ENCODE data around the gene CHST10. TPM values are rescaled to one million over a fixed set of nuclear protein-coding genes. Genes with fewer than 3 reads are reported as not detected.

The CHST10 gene
- total RNA-seq, 4 donors from 2014 or later, result 1.7 to 5.6 (median 2.4) TPM

- TF ChIP-seq CTCF (IDR thresholded peaks at IDR 0.05; ENCODE audit: low read depth), result no peak
Observed at GRCh38 chr2:100399714-100400113, 17.8 kb downstream of the CHST10 start.

GRCh38 chr2:100397976-100398375 lies 19.5 kb downstream of the CHST10 start:
- TF ChIP-seq CTCF (IDR thresholded peaks at IDR 0.05; ENCODE audit: low read depth), result no peak

GRCh38 chr2:100397118-100397860 lies 20.2 kb downstream of the CHST10 start:
- TF ChIP-seq CTCF (IDR thresholded peaks at IDR 0.05; ENCODE audit: low read depth), result no peak

- no peak for TF ChIP-seq CTCF (IDR thresholded peaks at IDR 0.05; ENCODE audit: low read depth)
Observed at GRCh38 chr2:100396483-100396882, 21.0 kb downstream of the CHST10 start.

GRCh38 chr2:100395532-100396350 lies 21.7 kb downstream of the CHST10 start:
- TF ChIP-seq CTCF (IDR thresholded peaks at IDR 0.05; ENCODE audit: low read depth), result no peak

GRCh38 chr2:100394111-100394641 lies 23.3 kb downstream of the CHST10 start:
- TF ChIP-seq CTCF (IDR thresholded peaks at IDR 0.05; ENCODE audit: low read depth), result no peak

- TF ChIP-seq CTCF (IDR thresholded peaks at IDR 0.05; ENCODE audit: low read depth), result no peak
Observed at GRCh38 chr2:100393362-100393761, 24.1 kb downstream of the CHST10 start.

Measured in subcutaneous adipose tissue (tissue), 4 donors.